ENCODE data around the gene ASPSCR1. TPM values are rescaled to one million over a fixed set of nuclear protein-coding genes. Genes with fewer than 3 reads are reported as not detected.

Gene ASPSCR1
- total RNA-seq, 1 donor from 2014 or later, result 27.5 TPM

DNA sequence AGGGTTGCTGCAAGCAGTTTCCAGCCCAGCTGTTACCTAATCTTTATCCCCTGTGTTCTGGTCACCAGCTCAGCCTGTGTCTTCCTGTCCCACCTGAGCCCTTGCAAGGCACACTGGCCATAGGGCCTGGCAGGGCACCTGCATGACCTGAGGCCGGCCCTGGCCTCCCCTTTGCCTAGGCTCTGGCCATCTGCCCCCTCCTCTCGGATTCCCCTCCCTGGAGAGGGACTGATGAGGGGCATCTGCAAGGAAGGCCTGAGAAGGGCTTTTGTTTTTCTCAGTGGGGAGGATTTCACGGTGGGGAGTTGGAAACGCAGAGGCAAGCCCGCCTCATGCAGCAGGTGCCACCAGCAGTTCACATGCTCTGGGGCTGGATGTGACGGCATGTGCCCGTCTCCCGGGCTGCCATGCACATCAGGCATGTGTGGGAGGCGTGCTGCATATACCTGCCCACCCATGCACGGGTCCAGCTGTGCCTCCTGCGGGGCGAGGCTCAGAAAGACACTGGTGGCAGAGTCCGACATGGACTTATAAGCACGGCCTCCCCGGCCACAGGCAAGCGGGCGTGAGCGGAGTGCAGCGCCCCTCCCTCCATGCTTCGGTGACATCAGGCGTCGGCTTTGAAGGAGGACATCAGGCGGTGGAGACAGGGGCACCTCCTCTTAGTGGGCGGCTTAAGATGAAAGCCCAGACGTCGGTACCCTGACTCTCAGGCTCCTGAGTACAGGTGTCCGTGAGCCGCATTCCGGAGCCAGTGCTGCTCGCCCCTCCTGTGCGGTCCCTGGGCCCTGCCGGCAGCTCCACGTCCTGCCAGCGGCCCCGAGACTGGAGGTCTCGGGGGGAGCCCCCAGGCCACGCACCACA lies 16.5 kb downstream of the ASPSCR1 start:
- H3K9me3 ChIP-seq (replicated peaks), result no peaks in the 10 kb centered on the region
- TF ChIP-seq, protein P1, sequence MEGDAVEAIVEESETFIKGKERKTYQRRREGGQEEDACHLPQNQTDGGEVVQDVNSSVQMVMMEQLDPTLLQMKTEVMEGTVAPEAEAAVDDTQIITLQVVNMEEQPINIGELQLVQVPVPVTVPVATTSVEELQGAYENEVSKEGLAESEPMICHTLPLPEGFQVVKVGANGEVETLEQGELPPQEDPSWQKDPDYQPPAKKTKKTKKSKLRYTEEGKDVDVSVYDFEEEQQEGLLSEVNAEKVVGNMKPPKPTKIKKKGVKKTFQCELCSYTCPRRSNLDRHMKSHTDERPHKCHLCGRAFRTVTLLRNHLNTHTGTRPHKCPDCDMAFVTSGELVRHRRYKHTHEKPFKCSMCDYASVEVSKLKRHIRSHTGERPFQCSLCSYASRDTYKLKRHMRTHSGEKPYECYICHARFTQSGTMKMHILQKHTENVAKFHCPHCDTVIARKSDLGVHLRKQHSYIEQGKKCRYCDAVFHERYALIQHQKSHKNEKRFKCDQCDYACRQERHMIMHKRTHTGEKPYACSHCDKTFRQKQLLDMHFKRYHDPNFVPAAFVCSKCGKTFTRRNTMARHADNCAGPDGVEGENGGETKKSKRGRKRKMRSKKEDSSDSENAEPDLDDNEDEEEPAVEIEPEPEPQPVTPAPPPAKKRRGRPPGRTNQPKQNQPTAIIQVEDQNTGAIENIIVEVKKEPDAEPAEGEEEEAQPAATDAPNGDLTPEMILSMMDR (IDR thresholded peaks at IDR 0.05; ENCODE audit: borderline replicate concordance), result no peak
- peaks cover 15% of the 10 kb centered on the region for H3K36me3 ChIP-seq
- intact Hi-C loops (cut with micrococcal nuclease), result no loop called here
- no peaks in the 10 kb centered on the region for H3K27me3 ChIP-seq (ENCODE audit: low read depth)
- H3K4me3 ChIP-seq, result no peak overlapping the region
- peaks cover 31% of the 10 kb centered on the region for H3K4me1 ChIP-seq
- no peak overlapping the region for H3K27ac ChIP-seq (replicated peaks)
- DNase-seq, result no peak

DNA sequence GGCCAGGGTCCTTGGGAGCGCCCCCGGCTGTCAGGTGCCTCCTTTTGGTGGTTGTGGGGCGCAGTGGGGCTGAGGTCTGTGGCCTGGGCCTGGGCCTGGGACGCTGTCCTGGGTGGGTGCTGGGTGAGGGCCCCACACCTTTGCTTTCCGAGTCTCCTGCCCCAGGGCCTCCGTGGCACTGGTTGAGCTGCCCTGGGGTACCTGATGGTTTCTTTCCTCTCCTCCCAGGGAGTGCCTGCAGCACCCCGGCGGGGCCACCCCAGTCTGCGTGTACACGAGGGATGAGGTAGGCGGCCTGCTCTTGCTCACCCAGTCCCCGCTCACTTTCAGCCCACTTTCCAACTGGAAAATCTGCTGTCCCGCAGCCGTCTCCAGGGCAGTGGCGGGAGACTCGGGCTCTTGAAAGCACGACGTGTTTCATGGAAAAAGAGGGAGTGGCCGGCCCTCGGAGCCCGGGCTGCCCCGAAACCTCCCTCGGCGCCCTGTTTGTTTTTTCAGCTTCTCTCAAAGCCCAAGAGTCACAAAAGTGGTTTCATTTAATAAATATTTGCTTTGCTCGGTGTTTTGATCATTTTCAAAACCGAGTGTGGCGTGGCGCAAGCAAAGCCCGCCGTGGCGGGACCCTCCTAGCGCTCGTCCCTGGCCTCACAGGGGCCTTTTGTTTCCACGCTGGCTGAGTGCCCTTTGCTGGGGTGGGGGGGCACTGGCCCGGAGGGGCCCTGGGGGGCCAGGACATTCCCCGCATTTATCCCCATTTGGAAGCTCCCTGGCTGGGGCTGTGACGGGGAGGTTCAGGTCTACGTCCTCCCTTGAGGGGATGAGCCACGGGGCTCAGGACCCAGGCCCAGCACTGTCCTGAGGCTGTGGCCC lies 17.4 kb downstream of the ASPSCR1 start:
- DNase-seq, result no peak
- Histone ChIP-seq H3K36me3 (peaks cover 15% of the 10 kb centered on the region), H3K4me3 (no peak overlapping the region), H3K27ac (replicated peaks) (no peak overlapping the region), H3K4me1 (peaks cover 31% of the 10 kb centered on the region), H3K27me3 (ENCODE audit: low read depth) (no peaks in the 10 kb centered on the region), H3K9me3 (replicated peaks) (no peaks in the 10 kb centered on the region)
- TF ChIP-seq, protein P1 (IDR thresholded peaks at IDR 0.05; ENCODE audit: borderline replicate concordance), result no peak
- intact Hi-C loops (cut with micrococcal nuclease), result no loop called here

DNA sequence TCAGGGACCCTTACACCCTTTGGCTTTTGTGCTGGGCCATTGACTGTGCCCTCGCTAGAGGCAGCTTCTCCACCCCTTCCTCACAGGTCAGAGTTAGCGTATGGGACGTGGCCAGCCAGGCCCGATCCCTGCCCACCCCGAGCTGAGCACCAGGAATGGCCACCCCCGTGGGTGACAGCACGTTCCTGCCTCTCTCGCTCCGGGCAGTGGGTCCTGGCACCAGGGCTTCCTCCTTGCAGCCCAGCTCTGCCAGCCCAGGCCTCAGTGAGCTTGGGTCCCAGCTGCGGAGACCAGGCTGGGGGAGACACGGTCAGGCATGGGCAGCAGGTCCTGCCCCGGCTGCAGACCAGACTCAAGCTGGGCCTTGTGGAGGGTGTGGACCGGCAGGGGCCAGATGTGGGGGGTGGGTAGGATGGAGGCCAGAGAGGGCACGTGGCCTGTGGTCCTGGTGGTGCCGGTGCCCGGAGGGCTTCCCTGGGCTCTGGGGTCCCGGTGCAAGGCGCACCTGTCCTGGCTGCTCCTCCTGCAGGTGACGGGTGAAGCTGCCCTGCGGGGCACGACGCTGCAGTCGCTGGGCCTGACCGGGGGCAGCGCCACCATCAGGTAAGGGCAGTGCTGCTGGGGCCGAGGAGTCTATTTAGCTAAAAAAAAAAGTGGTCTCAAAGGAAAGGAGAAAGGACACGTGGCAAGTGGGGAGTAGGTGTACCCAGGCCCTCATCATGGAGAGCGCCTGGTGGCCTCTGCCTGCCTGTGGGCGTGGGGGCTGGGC lies 18.2 kb downstream of the ASPSCR1 start:
- Histone ChIP-seq H3K36me3 (peaks cover 15% of the 10 kb centered on the region), H3K27me3 (ENCODE audit: low read depth) (no peaks in the 10 kb centered on the region), H3K4me1 (peaks cover 29% of the 10 kb centered on the region), H3K27ac (replicated peaks) (no peak overlapping the region), H3K9me3 (replicated peaks) (no peaks in the 10 kb centered on the region), H3K4me3 (no peak overlapping the region)
- intact Hi-C loops (cut with micrococcal nuclease), result no loop called here
- no peak for DNase-seq
- TF ChIP-seq, protein P1 (IDR thresholded peaks at IDR 0.05; ENCODE audit: borderline replicate concordance), result no peak

DNA sequence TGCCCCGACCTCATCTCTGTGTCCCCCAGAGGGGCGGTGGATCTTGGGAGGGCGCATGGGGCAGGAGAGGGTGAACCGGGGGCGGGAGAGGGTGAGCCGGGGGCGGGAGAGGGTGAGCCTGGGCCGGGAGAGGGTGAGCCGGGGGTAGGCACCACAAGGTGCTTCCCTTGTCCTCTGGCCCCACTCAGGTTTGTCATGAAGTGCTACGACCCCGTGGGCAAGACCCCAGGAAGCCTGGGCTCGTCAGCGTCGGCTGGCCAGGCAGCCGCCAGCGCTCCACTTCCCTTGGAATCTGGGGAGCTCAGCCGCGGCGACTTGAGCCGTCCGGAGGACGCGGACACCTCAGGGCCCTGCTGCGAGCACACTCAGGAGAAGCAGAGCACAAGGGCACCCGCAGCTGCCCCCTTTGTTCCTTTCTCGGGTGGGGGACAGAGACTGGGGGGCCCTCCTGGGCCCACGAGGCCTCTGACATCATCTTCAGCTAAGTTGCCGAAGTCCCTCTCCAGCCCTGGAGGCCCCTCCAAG lies 18.9 kb downstream of the ASPSCR1 start:
- TF ChIP-seq, protein P1 (IDR thresholded peaks at IDR 0.05; ENCODE audit: borderline replicate concordance), result no peak
- intact Hi-C loops (cut with micrococcal nuclease), result no loop called here

More for the DNA sequence above, 18.9 kb downstream of the ASPSCR1 start:
- Histone ChIP-seq H3K9me3 (replicated peaks) (no peaks in the 10 kb centered on the region), H3K4me3 (no peak overlapping the region), H3K36me3 (peaks cover 15% of the 10 kb centered on the region), H3K27me3 (ENCODE audit: low read depth) (no peaks in the 10 kb centered on the region), H3K27ac (replicated peaks) (no peak overlapping the region), H3K4me1 (peaks cover 23% of the 10 kb centered on the region)
- DNase-seq, result no peak

Data from left ventricle myocardium inferior (tissue), 1 donor.